NCI-H446 (cell line): Measurements from ENCODE around the gene MUC22.
"Not testable (repeated sequence)": the region's sequence is repeated elsewhere in the genome, so short reads cannot be mapped to it uniquely, and the experiment has no call there.

Experiments used
- DNase-seq, 2 experiments: peaks; one replicate each; lab custom pipeline; 2025; lab: John Stamatoyannopoulos, UW

MUC22 gene

GRCh38 chr6:31010393-31011060, at the start of gene MUC22:
MUC22 (plus strand) TSS chr6:31010474; CDS start chr6:31010707, 233 bp downstream.
- DNase-seq: no peak

- no peak for DNase-seq
Observed at GRCh38 chr6:30960907-30961673, 49.2 kb upstream of the MUC22 start.

- DNase-seq: no peak
Observed at GRCh38 chr6:30962716-30963115, 47.6 kb upstream of the MUC22 start.

GRCh38 chr6:30963641-30964040, 46.6 kb upstream of the MUC22 start:
- DNase-seq: no peak

GRCh38 chr6:30964075-30964474, 46.2 kb upstream of the MUC22 start:
- DNase-seq: no peak

GRCh38 chr6:30965140-30965601, 45.1 kb upstream of the MUC22 start:
- no peak for DNase-seq

GRCh38 chr6:30966154-30966553, 44.1 kb upstream of the MUC22 start:
- no peak for DNase-seq

- DNase-seq: not testable (repeated sequence)
Observed at GRCh38 chr6:30969171-30969570, 41.1 kb upstream of the MUC22 start.

GRCh38 chr6:30970946-30971345, 39.3 kb upstream of the MUC22 start:
- no peak for DNase-seq

- no peak for DNase-seq
Observed at GRCh38 chr6:30972816-30973215, 37.5 kb upstream of the MUC22 start.

- no peak for DNase-seq
Observed at GRCh38 chr6:30974490-30975252, 35.6 kb upstream of the MUC22 start.

- DNase-seq: no peak
Observed at GRCh38 chr6:30979141-30979540, 31.1 kb upstream of the MUC22 start.

- DNase-seq: no peak
Observed at GRCh38 chr6:30979690-30980089, 30.6 kb upstream of the MUC22 start.

- no peak for DNase-seq
Observed at GRCh38 chr6:30981942-30982772, 28.1 kb upstream of the MUC22 start.

- DNase-seq: no peak
Observed at GRCh38 chr6:30983439-30983838, 26.8 kb upstream of the MUC22 start, which contains the start of gene MUC21. MUC21 (plus strand) TSS chr6:30983718; CDS start chr6:30983959, 241 bp downstream.

- no peak for DNase-seq
Observed at GRCh38 chr6:30985490-30985889, 24.8 kb upstream of the MUC22 start.

GRCh38 chr6:30987304-30987703, 23.0 kb upstream of the MUC22 start:
- no peak for DNase-seq

- DNase-seq: no peak
Observed at GRCh38 chr6:30988209-30988825, 22.0 kb upstream of the MUC22 start.

GRCh38 chr6:30990422-30991086, 19.7 kb upstream of the MUC22 start:
- no peak for DNase-seq

- no peak for DNase-seq
Observed at GRCh38 chr6:30991891-30992290, 18.4 kb upstream of the MUC22 start.

GRCh38 chr6:30997301-30997700, 13.0 kb upstream of the MUC22 start:
- no peak for DNase-seq
